MM.1S (cell line): ENCODE measurements around the gene CYP2J2.

Source experiments
- EZH2 ChIP-seq: fragments of 300-600 bp; sonication (generic); optimal IDR thresholded peaks from 2 replicates; pipeline ENCODE3; 2017; ENCODE audit warnings: low read depth, mild to moderate bottlenecking, antibody characterized with exemption, low read length, mixed read lengths
- EZH2phosphoT487 ChIP-seq: fragments of 300-600 bp; sonication (generic); IDR thresholded peaks from 2 replicates; pipeline ENCODE4 v1.6.1; 2018; ENCODE audit warnings: antibody characterized with exemption, low read length
- TF ChIP-seq, protein P1 (sequence below): fragments of 300-600 bp; sonication (generic); IDR thresholded peaks from 2 replicates; pipeline ENCODE4 v1.5.1; 2016; ENCODE audit warnings: antibody characterized with exemption, low read length, mixed read lengths

DNA sequence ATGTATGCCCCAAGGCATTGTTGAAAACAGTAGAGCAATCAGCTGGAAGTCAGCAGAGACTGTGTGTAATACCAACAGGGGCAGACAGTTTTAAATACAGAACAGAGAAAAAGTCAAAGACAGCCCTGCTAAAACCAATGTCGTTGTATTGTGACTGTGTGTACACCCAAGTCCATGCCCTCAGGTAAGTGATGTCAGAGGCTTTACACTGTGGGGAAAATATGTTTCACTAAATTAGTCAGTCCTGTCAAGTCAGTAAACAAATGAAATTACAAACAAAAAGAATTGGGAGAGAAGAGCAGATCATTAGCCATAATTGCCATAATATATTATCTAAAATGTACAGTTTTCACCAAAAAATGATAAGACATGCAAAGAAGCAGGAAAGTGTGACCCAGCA, 2.4 kb upstream of the CYP2J2 start:
- TF ChIP-seq, protein P1, sequence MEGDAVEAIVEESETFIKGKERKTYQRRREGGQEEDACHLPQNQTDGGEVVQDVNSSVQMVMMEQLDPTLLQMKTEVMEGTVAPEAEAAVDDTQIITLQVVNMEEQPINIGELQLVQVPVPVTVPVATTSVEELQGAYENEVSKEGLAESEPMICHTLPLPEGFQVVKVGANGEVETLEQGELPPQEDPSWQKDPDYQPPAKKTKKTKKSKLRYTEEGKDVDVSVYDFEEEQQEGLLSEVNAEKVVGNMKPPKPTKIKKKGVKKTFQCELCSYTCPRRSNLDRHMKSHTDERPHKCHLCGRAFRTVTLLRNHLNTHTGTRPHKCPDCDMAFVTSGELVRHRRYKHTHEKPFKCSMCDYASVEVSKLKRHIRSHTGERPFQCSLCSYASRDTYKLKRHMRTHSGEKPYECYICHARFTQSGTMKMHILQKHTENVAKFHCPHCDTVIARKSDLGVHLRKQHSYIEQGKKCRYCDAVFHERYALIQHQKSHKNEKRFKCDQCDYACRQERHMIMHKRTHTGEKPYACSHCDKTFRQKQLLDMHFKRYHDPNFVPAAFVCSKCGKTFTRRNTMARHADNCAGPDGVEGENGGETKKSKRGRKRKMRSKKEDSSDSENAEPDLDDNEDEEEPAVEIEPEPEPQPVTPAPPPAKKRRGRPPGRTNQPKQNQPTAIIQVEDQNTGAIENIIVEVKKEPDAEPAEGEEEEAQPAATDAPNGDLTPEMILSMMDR, result no peak
- TF ChIP-seq EZH2phosphoT487, result no peak
- no peak for TF ChIP-seq EZH2
